Stimulated activated CD8-positive, alpha-beta memory T cell treated with anti-CD3 and anti-CD28 coated beads, Interleukin-15, amount 100 ng/mL, for 48 hours (primary cell): ENCODE measurements around the gene MRC1.

ENCODE experiments used
- DNase-seq, 2 donors: peaks; one replicate each; pipeline ENCODE4 v3.0.0-alpha.2; 2020; ENCODE audit warnings: low read depth in 2 of 2

The MRC1 gene

DNA sequence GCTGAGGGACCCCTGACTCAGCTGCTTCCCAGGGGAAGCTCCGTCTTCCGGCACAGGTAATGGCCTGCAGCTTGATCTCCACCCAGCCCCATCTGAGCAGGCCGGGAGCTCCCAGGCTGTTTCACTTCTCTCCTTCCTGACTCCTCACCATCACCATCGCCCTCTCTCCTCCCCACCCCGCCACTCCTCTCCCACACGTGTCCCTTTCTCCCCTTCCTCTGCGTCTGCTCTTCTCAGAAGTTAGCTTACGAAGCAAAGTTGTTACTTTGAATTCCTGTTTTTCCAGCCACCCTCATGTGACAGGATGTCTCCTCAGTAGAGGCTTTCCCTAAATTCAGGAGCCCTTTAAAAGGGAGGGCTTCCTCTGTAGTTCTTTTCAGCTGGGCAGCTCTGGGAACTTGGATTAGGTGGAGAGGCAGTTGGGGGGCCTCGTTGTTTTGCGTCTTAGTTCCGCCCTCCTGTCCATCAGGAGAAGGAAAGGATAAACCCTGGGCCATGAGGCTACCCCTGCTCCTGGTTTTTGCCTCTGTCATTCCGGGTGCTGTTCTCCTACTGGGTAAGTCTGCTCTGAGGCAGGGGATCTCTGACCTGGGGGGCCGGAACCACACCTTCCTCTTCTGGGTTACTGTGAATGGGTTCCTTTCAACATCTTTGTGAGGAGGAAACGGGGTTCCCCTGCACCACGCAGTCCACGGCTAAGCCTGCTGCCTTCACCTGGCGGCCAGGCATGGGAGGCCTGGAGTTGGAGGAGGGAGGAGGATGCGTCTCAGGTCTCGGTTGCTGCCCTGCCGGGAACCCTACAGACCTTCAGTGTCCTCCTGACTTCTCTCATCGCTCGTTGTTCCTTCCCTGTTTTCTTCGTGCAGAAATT lies at the start of gene MRC1:
Gene MRC1 (plus strand): TSS at position 378 of the 871 bp plus-strand sequence. CDS start 118 bp downstream, at position 496.
- no peak for DNase-seq

DNA sequence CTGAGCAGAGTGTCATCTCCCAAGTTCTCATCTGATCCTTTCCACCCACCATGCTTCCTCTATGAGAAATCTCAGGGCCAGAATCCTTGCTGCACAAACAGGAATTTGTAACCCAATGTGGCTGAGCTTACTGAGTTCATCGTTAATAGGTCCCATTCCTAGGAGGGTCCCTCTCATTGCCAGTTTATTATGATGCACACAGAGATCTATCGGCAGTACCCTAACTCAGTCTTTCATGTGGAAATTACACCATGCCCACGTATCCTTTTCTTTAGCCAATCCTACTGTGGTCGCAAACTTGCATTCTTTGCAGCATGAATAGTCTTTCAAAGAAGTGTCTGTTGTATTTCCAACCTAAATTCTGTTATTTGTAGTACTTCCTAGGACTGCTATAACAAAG lies 45.0 kb upstream of the MRC1 start:
- DNase-seq: no peak

DNA sequence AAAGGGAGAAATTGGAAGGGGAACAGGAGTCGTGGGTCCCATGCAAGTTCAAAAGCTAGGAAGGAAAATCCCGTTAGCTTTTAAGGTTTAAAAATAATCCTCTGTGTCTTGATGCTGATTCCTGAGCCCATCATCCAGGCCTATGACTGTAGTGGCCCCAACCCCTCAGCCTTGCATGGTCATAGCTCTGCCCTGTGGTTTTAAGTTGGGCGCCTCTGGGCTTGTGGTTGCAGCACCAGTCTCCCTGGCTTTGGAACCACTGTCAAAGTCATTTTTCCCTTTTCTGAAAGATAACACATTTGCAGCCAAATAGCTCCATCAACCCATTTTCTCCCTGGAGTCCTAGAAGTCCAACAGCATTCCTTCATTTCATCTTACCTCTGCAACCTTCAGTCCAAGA lies 43.5 kb upstream of the MRC1 start:
- no peak for DNase-seq

DNA sequence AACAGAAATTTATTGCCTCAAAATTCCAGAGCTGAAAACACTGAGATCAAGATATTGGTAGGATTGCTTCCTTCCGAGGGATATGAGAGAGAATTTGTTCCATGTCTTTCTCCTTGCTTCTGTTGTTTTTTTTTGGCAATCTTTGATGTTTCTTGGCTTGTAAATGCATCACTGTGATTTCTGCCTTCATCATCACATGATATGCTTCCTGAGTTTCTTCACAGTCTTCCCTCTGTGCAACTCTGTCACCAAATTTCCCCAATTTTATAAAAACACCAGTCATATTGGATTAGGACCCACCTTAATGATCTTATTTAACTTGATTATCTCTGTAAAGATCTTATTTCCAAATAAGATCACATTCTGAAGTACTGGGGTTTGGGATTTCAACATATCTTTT lies 42.4 kb upstream of the MRC1 start:
- DNase-seq: no peak

DNA sequence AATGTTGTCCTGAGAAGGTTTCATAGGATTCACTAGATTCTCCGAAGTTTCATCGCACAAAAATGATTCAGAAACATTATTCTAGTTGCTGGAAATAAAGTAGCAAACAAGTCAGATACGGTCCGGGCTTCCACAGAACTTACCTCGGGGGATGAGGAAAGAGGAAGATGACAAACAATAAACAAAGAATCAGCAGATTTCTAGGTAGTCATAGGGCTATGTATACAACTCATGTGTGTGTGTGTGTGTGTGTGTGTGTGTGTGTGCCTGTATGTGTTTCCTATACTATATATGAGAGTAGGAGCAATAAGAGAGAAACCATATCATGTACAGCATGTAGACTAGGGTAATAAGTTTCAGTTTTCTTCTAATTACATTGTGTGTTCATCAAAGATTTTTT lies 40.7 kb upstream of the MRC1 start:
- DNase-seq: no peak

DNA sequence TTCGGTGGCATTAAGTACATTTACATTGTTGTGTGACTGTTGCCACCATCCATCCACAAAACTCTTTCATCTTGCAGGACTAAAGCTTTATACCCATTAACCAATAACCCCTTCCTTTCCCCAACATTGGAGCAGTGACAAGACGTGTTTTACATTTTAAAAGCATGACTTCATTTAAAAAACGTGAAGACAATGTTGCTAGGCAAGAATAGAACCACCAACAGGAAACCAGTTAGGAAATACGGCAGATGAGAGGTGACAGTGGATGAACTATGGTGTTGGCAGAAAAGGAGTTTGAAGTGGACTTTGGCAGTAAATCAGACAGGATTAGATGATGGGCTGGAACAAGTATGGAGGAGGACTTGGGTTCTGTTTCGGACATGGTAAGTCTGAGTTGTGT lies 40.2 kb upstream of the MRC1 start:
- no peak for DNase-seq

DNA sequence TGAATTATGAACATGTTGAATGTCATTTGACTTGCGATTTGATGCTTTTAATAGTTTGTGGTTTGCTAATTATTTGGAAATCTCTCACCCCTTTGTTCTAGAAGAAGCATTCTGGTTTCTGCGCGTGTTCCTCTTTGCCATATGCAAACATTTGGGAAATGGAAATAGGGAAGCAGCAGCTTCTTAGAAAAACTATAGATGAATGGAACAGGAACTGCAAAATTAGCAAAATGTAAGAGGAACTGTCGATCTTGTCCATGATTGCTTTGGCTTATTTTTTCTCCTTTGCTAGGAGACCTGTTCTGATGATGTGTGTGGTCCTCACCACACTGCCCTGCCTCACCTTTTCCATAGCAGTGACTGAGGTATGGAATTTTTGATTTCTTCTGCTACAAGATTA lies 38.1 kb upstream of the MRC1 start:
- DNase-seq: no peak

DNA sequence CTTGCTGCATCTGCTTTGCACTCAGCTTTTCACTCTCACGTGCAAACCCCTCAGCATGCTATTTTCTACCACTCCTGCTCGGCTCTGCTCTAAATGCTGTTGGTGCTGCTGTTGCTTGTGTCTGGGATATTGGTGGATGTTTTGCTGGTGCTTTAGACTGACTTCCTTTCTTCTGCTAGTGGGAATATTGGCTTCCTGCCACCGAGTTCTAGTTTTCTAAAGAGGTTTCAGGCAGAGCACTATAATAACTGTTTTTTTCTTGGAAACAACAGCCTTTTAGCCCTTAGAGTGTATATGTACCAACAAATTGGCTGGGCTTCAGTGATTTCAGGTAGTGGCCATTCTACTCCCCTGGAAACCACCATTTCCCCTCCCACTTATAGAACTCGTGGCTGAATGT lies 29.4 kb upstream of the MRC1 start:
- no peak for DNase-seq

DNA sequence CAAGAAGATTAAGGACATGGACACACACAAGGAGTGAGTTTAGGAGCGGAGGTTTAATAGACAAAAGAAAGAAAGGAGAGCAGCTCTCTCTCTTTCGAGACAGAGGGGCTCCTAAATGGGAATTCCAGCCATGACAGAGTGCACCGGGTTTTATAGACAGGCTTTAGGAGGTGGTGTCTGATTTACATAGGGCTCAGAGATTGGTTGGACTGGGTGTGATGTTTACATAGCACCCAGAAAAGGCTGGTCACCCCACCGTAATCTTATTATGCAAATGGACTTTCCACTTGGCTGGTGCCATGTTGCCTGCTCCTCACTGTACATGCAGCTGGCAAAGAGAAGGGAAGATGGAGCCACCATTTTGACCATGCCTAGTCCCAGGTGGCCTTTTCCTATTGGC lies 28.4 kb upstream of the MRC1 start:
- DNase-seq: no peak

DNA sequence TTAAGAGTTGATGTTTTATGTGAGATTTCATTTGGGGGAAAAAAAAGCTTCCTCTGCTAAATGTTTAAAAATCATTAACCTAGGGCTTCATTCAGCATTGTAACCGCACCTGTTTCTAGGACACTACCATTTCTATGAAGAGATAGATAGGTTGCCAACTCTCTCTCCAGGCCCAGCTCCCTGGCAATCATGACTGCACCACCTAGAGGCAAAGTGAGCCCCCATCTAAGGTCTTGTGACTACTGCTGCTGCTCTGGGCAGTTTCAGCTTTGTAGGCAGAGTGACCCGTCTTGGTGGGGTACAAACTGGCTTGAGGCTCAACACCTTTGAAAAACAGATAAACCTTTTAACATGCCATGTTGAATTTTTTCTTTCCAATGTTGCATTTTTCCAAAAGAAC lies 27.3 kb upstream of the MRC1 start:
- no peak for DNase-seq

DNA sequence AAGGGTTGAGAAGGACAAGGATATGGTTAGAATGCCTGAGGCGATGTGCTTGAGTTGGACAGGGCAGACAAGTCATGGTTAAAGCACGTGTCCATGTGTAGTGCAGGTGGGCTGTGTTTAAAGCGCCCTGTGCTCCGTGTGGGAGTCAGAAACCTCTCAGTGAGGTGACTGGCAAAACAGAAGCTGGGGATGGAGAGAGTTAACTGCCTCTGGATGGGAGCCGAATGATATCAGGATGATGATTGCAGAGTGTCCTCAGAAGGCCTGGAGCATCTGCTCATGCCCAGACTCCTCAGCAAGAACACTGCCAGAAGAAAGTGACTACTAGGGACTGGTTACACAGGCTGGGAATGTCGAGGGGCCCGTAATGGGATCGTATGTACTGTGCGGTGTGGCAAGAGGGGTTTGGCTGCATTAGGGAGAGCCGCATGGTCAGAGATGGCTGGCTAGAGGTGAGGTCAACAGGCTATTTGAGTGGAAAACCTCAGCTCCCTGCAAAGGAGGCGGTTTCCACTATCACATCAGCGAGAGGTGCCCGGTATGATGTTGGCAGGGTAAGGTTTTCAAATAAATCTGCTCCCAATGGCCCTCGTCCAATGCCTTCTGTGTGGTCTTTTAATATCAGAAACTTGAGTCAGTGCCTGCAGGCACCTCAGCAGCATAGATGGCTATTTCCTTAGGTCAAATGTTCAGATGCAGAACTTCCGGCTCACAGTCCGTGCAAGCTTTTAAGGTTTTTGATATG lies 26.1 kb upstream of the MRC1 start:
- no peak for DNase-seq

DNA sequence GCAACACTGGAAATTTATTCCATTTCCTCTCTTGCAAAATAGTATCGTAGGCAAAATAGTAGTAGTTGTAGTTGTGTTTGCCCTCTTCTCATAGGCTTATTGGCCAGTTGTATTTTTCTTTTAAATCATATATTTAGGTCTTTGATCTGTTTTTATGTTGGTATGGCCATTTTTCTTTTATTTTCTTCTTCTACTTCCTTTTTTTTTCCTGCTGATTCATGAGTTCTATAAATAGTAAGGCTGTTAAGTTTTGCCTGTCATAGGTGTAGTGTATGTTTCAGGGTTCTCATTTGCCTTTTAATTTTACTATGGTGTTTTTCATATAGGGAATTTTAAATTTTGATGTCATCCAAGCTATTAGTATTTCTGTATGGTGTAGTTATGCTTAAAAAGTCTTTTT lies 25.4 kb upstream of the MRC1 start:
- no peak for DNase-seq

DNA sequence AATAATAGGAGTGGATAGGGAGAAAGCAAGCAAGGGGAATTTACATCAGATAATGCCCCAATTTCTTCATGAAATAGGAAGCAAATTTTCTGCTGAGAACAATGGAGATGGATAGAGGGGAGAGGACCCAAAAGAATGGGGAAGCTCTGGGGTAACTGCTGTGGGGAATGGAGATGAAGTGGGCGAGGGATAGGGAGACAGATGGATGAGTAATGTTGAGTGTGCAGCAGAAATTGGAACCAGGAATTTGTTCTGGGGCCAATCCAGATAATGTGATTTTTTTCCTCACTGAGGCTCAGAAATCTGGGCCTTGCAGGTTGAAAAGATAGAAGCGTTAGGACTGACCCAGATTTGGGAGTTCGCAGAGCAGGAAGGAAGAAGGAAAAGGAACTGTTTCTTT lies 24.5 kb upstream of the MRC1 start:
- DNase-seq: no peak

DNA sequence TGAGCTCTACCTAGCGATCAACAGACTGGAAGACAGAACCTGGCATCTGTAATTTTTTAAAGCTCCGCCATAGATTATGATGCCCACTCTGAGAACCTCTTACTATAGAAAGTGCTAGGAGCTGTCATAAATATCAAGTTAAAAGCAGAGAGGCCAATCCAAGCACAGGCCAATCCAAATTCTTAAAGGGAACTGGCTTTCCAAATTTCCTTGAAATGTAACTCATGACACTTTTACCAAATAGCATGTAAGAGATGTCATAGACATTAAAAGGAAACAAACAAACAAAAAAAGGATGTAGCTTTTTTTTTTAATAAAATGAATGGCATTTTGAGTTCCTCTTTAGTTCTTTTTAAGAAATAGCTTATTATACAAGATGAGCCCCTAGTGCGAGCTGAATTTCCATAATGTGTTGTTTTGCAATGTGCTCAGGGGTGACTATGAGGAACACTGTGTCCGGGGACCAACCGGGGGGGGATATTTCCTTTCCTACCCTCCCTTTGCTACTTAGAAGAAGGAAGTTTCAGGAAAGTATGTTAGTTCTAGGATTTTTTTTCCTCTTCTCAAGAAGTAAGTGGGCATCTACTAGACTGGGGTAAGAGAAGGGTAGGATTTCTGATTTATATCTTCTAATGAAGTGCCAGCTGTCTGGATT lies 23.7 kb upstream of the MRC1 start:
- no peak for DNase-seq

DNA sequence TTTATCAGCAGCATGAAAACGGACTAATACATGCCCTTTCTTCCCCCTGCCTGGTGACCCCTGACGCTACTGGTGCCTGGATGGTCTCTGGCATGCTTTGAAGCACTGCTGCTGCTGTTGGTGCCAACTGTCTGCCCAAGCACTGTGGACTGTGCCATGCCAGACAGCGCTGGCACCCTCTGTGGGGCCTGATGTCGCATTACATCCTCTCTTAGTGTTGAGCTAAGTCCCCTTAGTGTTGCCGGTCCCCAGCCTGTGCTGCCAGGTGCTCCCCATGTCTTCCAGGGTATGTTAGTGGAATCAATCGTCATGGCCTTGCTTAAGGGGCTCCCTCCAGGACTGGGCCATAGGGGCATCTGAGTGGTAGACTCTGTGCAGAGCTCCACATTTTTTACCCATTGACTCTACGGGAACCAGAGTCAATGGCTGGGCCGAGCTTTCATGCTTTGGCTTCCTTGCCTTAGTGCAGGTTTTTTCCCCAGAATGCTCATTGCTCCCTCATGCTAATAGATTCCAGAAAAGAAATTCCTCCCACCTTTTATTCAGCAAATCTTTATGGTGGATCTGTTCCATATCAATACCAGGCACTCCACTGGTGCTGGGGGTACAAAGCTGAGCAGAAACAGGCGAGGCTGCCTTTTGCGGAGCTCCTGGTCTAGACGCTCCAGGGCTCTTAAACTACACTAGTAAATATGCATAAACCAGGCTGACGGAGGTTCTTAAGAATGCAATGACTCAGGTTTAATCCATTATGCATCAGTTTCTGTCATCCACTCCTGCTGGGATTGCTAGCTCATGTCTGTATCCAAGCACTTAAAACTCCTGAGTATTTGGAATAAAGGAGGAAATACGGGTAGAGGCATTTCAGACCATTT lies 21.8 kb upstream of the MRC1 start:
- no peak for DNase-seq

DNA sequence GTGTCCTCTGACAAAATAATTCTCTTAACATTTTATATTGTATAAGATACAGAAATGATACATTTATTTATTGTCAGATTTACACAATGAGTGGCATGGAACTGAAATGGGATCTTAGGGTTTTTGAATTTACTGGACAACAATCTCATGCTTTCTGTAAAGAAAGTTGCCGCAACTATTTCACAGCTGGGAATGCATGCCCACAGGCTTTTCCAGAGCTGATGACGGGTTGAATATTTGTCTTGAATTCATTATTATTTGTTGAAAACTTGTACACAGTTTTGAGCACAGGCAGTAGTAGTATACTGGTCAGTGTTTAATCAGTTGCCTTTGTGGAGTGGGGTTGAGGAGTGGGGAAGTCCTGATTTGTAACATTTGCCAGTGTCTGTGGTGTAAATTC lies 20.5 kb upstream of the MRC1 start:
- no peak for DNase-seq

DNA sequence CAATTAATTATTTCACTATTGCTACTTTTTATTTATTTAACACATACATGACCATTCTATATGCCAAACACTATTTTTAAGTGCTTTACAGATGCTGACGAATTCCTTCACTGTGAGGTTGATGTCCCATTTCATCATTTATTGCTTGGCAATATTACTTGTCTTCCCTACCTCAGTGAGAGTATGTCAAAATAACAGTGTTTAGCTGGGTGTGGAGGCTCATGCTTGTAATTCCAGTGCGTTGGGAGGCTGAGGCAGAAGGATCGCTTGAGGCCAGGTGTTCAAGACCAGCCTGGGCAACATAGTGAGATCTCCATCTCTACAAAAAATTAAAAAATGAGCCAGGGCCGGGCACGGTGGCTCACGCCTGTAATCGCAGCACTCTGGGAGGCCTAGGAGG lies 19.8 kb upstream of the MRC1 start:
- no peak for DNase-seq

DNA sequence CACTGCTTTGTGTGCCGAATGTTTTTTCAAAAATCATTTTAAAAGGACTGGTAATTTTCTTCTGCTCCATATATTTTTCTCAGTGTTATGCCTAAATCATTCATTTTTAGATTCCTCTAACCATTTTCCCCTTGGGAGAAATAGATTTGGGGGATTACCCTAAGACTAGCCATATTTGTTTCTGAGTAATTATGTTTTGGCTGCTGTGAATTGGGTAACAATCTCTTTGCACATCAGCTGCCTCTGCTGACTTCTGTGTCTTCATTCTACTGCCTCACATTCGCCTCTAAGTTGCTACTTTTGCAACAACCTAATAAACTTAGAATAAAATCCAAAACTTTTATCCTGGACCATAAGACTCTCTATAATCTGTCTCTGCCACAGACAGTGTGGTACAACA lies 18.5 kb upstream of the MRC1 start:
- DNase-seq: no peak

DNA sequence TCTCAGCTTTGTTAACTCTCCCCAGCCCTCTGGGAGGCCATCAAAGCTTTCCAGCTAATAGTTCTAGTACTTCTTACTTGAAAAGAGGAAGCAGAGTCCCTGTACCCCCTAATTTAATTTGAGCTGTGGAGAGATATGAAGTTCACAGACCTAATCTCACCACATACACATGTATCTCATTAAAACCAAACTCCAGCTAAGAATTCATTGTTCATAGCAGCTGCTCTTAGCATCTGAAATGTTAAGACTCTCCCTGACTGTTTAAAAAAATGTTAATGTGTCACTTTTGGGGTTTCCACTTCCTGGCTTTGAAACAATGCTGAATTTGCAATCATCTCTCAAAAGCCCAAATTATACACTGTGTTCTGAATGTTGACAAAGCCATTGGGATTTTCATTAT lies 16.2 kb upstream of the MRC1 start:
- no peak for DNase-seq

DNA sequence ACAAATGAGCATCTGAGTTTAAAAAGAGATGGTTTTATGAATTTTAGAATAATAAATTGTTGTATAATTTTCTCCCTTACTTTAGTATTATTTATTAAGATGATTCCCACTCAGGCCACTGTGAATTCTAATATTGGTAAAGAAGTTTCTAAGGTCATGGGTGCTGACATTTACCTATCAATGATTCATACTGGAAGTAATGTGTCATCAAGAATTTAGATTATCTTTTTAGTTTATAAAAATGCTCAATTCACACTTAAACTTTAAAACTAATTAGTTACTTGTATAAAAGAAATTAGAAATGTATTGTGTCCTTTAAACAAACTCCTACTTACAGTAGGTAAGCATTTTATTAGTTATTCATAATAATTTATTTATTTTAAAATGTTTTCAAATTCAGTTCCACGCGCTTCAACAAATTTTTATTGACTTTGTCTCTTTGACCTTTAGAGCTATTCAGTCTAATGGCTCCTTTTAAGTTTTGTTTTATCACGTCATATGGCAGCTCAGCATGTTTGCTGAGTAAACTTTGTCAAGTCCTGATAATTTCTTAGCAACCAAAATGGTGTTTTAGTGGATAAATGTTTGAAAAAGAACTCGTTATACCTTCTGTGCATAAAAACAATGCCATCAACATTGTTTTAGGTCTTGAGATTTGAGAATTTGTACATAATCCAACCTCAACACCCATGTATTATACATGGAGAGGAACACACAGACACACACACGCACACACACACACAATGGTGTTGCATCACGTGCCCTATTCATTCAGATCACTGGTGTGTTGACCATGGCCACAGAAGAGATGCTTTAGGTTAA lies 15.1 kb upstream of the MRC1 start:
- DNase-seq: no peak

DNA sequence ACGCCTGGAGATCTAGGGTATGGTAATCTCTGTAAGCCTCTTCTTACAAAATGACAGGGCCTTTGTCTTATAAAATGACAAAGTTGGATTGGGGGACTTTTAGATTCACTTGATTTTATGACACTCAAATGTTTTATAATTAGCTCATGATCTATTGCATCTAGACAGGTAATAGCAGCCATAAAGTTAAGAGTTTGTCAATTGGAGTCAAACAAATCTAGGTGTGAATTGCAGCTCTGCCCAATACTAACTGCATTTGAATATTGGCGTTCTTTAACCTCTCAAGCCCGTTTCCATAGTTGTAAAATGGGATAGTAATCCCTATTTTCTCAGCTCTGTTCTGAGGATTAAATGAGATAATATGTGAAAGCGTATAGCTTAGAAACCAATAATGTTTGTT lies 14.1 kb upstream of the MRC1 start:
- no peak for DNase-seq
